ENCODE results near the gene APPL2. TPM values are rescaled to one million over a fixed set of nuclear protein-coding genes. Genes with fewer than 3 reads are reported as not detected.
A peak's percentile ranks its signal among the peaks of the same experiment; 100 is the strongest.

Gene APPL2
- total RNA-seq, 1 experiment from 2014 or later = 44.1 TPM

DNA sequence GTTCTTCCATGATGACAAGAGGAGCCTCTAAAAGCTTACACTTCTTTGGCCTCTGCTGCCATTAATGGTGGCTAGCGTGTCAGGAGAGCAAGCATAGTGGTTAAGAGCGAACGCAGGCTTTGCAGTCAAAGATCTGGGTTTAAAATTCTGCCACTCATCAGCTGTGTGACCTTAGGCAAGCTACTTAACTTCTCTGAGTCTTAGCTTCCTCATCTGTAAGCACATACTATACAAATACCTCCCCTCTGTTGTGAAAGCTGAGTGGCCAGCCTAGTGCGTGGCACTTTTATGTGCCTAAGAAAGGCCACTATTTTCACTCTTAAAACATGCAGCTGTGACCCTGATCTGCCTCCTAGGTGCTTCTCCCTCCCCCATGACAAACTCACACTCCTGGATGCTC lies 11.6 kb downstream of the APPL2 start:
- Histone ChIP-seq H3K4me3 (ENCODE audit: low read length) (no peak overlapping the region), H3K36me3 (ENCODE audit: insufficient read depth, low read length) (peaks cover 5% of the 10 kb centered on the region; the same call in 1 of the 2 replicates), H3K27me3 (ENCODE audit: low read length) (no peaks in the 10 kb centered on the region), H3K79me2 (ENCODE audit: low read length) (peaks cover 22% of the 10 kb centered on the region; the same call in 1 of the 2 replicates), H3K9me2 (replicated peaks; ENCODE audit: insufficient read depth, low read length) (no peaks in the 10 kb centered on the region), H3K27ac (ENCODE audit: low read length) (no peak overlapping the region), H4K20me1 (ENCODE audit: insufficient read depth, low read depth, low read length) (no peaks in the 10 kb centered on the region), H3K9me3 (ENCODE audit: low read length) (no peaks in the 10 kb centered on the region), H3K9ac (ENCODE audit: low read length) (no peak overlapping the region), H3K4me2 (ENCODE audit: low read depth, low read length, poor library complexity, severe bottlenecking) (no peak overlapping the region), H2AFZ (ENCODE audit: low read length) (no peak overlapping the region), H3K4me1 (ENCODE audit: low read length) (peaks cover 17% of the 10 kb centered on the region)
- DNase-seq = no peak

- H3K9ac ChIP-seq (ENCODE audit: low read length) = no peak overlapping the region
- no peaks in the 10 kb centered on the region for H3K27me3 ChIP-seq (ENCODE audit: low read length)
- no peak overlapping the region for H2AFZ ChIP-seq (ENCODE audit: low read length)
- no peaks in the 10 kb centered on the region for H3K9me2 ChIP-seq (replicated peaks; ENCODE audit: insufficient read depth, low read length)
- H3K4me1 ChIP-seq (ENCODE audit: low read length) = peaks cover 17% of the 10 kb centered on the region
- H3K9me3 ChIP-seq (ENCODE audit: low read length) = no peaks in the 10 kb centered on the region
- H3K36me3 ChIP-seq (ENCODE audit: insufficient read depth, low read length) = peaks cover 5% of the 10 kb centered on the region; the same call in 1 of the 2 replicates
- no peak for DNase-seq
- H3K4me2 ChIP-seq (ENCODE audit: low read depth, low read length, poor library complexity, severe bottlenecking) = no peak overlapping the region
- H3K79me2 ChIP-seq (ENCODE audit: low read length) = peaks cover 25% of the 10 kb centered on the region; the same call in 1 of the 2 replicates
- H3K4me3 ChIP-seq (ENCODE audit: low read length) = no peak overlapping the region
- no peaks in the 10 kb centered on the region for H4K20me1 ChIP-seq (ENCODE audit: insufficient read depth, low read depth, low read length)
- H3K27ac ChIP-seq (ENCODE audit: low read length) = no peak overlapping the region
Measured at GRCh38 chr12:105223884-105224283, 12.1 kb downstream of the APPL2 start.

GRCh38 chr12:105223352-105223845 lies 12.6 kb downstream of the APPL2 start:
- no peaks in the 10 kb centered on the region for H3K9me3 ChIP-seq (ENCODE audit: low read length)
- peak; percentile 53 for DNase-seq
- H3K79me2 ChIP-seq (ENCODE audit: low read length) = peaks cover 25% of the 10 kb centered on the region; the same call in 1 of the 2 replicates
- H3K36me3 ChIP-seq (ENCODE audit: insufficient read depth, low read length) = peaks cover 1% of the 10 kb centered on the region; the same call in 1 of the 2 replicates
- no peak overlapping the region for H3K4me3 ChIP-seq (ENCODE audit: low read length)
- H3K4me1 ChIP-seq (ENCODE audit: low read length) = peaks cover 17% of the 10 kb centered on the region
- H3K9ac ChIP-seq (ENCODE audit: low read length) = no peak overlapping the region
- H3K27me3 ChIP-seq (ENCODE audit: low read length) = no peaks in the 10 kb centered on the region
- H3K27ac ChIP-seq (ENCODE audit: low read length) = no peak overlapping the region
- no peak overlapping the region for H2AFZ ChIP-seq (ENCODE audit: low read length)
- no peak overlapping the region for H3K4me2 ChIP-seq (ENCODE audit: low read depth, low read length, poor library complexity, severe bottlenecking)
- H4K20me1 ChIP-seq (ENCODE audit: insufficient read depth, low read depth, low read length) = no peaks in the 10 kb centered on the region
- H3K9me2 ChIP-seq (replicated peaks; ENCODE audit: insufficient read depth, low read length) = no peaks in the 10 kb centered on the region

- H2AFZ ChIP-seq (ENCODE audit: low read length) = no peak overlapping the region
- H3K4me1 ChIP-seq (ENCODE audit: low read length) = peaks cover 17% of the 10 kb centered on the region
- DNase-seq = no peak
- no peak overlapping the region for H3K9ac ChIP-seq (ENCODE audit: low read length)
- peaks cover 25% of the 10 kb centered on the region; the same call in 1 of the 2 replicates for H3K79me2 ChIP-seq (ENCODE audit: low read length)
- no peaks in the 10 kb centered on the region for H3K36me3 ChIP-seq (ENCODE audit: insufficient read depth, low read length)
- H3K4me2 ChIP-seq (ENCODE audit: low read depth, low read length, poor library complexity, severe bottlenecking) = no peak overlapping the region
- no peaks in the 10 kb centered on the region for H4K20me1 ChIP-seq (ENCODE audit: insufficient read depth, low read depth, low read length)
- no peaks in the 10 kb centered on the region for H3K27me3 ChIP-seq (ENCODE audit: low read length)
- no peaks in the 10 kb centered on the region for H3K9me3 ChIP-seq (ENCODE audit: low read length)
- H3K27ac ChIP-seq (ENCODE audit: low read length) = no peak overlapping the region
- no peaks in the 10 kb centered on the region for H3K9me2 ChIP-seq (replicated peaks; ENCODE audit: insufficient read depth, low read length)
- no peak overlapping the region for H3K4me3 ChIP-seq (ENCODE audit: low read length)
Measured at GRCh38 chr12:105222726-105223351, 13.1 kb downstream of the APPL2 start.

GRCh38 chr12:105222284-105222655 lies 13.7 kb downstream of the APPL2 start:
- no peaks in the 10 kb centered on the region for H3K36me3 ChIP-seq (ENCODE audit: insufficient read depth, low read length)
- no peak overlapping the region for H3K4me2 ChIP-seq (ENCODE audit: low read depth, low read length, poor library complexity, severe bottlenecking)
- H3K4me1 ChIP-seq (ENCODE audit: low read length) = peaks cover 17% of the 10 kb centered on the region
- H3K27ac ChIP-seq (ENCODE audit: low read length) = no peak overlapping the region
- no peaks in the 10 kb centered on the region for H3K9me2 ChIP-seq (replicated peaks; ENCODE audit: insufficient read depth, low read length)
- H3K27me3 ChIP-seq (ENCODE audit: low read length) = no peaks in the 10 kb centered on the region
- H2AFZ ChIP-seq (ENCODE audit: low read length) = no peak overlapping the region
- H3K4me3 ChIP-seq (ENCODE audit: low read length) = no peak overlapping the region
- no peaks in the 10 kb centered on the region for H4K20me1 ChIP-seq (ENCODE audit: insufficient read depth, low read depth, low read length)
- peaks cover 25% of the 10 kb centered on the region; the same call in 1 of the 2 replicates for H3K79me2 ChIP-seq (ENCODE audit: low read length)
- H3K9ac ChIP-seq (ENCODE audit: low read length) = no peak overlapping the region
- no peak for DNase-seq
- no peaks in the 10 kb centered on the region for H3K9me3 ChIP-seq (ENCODE audit: low read length)

GRCh38 chr12:105221583-105222283 lies 14.2 kb downstream of the APPL2 start:
- H3K9me2 ChIP-seq (replicated peaks; ENCODE audit: insufficient read depth, low read length) = no peaks in the 10 kb centered on the region
- no peak overlapping the region for H3K9ac ChIP-seq (ENCODE audit: low read length)
- H3K9me3 ChIP-seq (ENCODE audit: low read length) = no peaks in the 10 kb centered on the region
- H3K4me3 ChIP-seq (ENCODE audit: low read length) = no peak overlapping the region
- no peak overlapping the region for H3K4me2 ChIP-seq (ENCODE audit: low read depth, low read length, poor library complexity, severe bottlenecking)
- no peak for DNase-seq
- H3K79me2 ChIP-seq (ENCODE audit: low read length) = peaks cover 25% of the 10 kb centered on the region; the same call in 1 of the 2 replicates
- no peaks in the 10 kb centered on the region for H3K27me3 ChIP-seq (ENCODE audit: low read length)
- H3K27ac ChIP-seq (ENCODE audit: low read length) = no peak overlapping the region
- no peak overlapping the region for H2AFZ ChIP-seq (ENCODE audit: low read length)
- H3K36me3 ChIP-seq (ENCODE audit: insufficient read depth, low read length) = no peaks in the 10 kb centered on the region
- H3K4me1 ChIP-seq (ENCODE audit: low read length) = peaks cover 17% of the 10 kb centered on the region
- H4K20me1 ChIP-seq (ENCODE audit: insufficient read depth, low read depth, low read length) = no peaks in the 10 kb centered on the region

DNA sequence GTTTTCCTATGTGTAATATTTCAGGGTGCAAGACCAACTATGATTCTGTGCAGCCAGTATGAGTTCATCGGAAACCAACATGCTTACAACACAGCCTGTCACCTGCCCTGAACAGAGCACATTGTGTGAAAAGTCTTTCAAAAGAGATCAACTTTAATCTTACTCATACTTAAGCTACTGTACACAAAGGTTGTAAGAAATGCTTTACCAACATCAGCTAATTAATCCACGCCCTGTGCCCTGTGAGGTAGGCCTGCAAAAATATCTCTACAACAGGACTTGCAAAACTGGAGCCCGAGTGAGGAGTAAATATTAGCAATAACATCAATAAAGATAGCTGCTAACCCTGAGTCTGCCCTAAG lies 15.1 kb downstream of the APPL2 start:
- H3K36me3 ChIP-seq (ENCODE audit: insufficient read depth, low read length) = no peaks in the 10 kb centered on the region
- H3K9ac ChIP-seq (ENCODE audit: low read length) = no peak overlapping the region
- no peak overlapping the region for H3K4me2 ChIP-seq (ENCODE audit: low read depth, low read length, poor library complexity, severe bottlenecking)
- no peak overlapping the region for H3K27ac ChIP-seq (ENCODE audit: low read length)
- H3K27me3 ChIP-seq (ENCODE audit: low read length) = no peaks in the 10 kb centered on the region
- no peak overlapping the region for H2AFZ ChIP-seq (ENCODE audit: low read length)
- no peak for DNase-seq
- H3K79me2 ChIP-seq (ENCODE audit: low read length) = peaks cover 25% of the 10 kb centered on the region; the same call in 1 of the 2 replicates
- no peaks in the 10 kb centered on the region for H3K9me3 ChIP-seq (ENCODE audit: low read length)
- H4K20me1 ChIP-seq (ENCODE audit: insufficient read depth, low read depth, low read length) = no peaks in the 10 kb centered on the region
- no peaks in the 10 kb centered on the region for H3K9me2 ChIP-seq (replicated peaks; ENCODE audit: insufficient read depth, low read length)
- H3K4me3 ChIP-seq (ENCODE audit: low read length) = no peak overlapping the region
- peaks cover 17% of the 10 kb centered on the region for H3K4me1 ChIP-seq (ENCODE audit: low read length)

DNA sequence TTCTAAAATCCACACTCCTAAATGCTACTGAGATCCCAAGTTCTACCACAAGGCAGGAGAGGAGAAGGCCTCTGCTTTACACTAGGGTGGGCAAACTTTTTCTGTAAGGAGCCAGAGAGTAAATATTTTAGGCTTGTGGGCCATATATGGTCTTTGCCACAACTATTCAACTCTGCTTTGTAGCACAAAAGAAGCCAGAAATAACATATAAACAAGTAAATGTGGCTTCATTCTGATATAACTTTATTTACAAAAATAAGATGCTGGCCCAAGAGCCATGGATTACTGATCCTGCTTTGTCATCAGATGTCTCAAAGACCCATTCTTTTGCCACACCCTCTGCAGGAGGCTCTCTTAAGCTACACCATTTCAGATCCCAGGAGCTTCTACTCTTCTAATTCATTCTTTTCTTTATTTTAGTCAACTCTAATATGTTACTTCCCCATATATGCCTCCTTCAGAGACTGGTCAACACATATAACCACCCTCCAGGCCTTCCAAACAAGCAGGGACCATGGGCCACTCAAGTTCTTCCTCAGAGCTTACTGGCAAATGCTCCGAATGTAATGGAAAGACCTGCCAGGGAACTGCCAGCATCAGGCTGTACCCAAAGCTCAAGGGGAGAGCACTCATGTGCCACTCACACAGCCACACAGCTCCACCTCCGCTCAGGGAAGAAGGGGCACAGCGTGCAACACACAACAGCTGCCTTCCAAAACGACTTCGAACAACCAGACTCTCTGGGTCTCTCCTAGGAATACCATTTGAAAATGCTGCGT lies 15.6 kb downstream of the APPL2 start:
- Histone ChIP-seq H2AFZ (ENCODE audit: low read length) (no peak overlapping the region), H4K20me1 (ENCODE audit: insufficient read depth, low read depth, low read length) (no peaks in the 10 kb centered on the region), H3K27ac (ENCODE audit: low read length) (no peak overlapping the region), H3K4me2 (ENCODE audit: low read depth, low read length, poor library complexity, severe bottlenecking) (no peak overlapping the region), H3K79me2 (ENCODE audit: low read length) (peaks cover 25% of the 10 kb centered on the region; the same call in 1 of the 2 replicates), H3K4me3 (ENCODE audit: low read length) (no peak overlapping the region), H3K36me3 (ENCODE audit: insufficient read depth, low read length) (no peaks in the 10 kb centered on the region), H3K9me2 (replicated peaks; ENCODE audit: insufficient read depth, low read length) (no peaks in the 10 kb centered on the region), H3K27me3 (ENCODE audit: low read length) (no peaks in the 10 kb centered on the region), H3K9me3 (ENCODE audit: low read length) (no peaks in the 10 kb centered on the region), H3K4me1 (ENCODE audit: low read length) (peaks cover 12% of the 10 kb centered on the region), H3K9ac (ENCODE audit: low read length) (no peak overlapping the region)
- no peak for DNase-seq
